Stimulated activated CD4-positive, alpha-beta T cell treated with anti-CD3 and anti-CD28 coated beads, Interleukin-1b, Interleukin-23, amount 100 ng/mL, for 24 hours (primary cell): ENCODE results near the gene EFEMP1.
"Not testable (repeated sequence)": the region's sequence is repeated elsewhere in the genome, so short reads cannot be mapped to it uniquely, and the experiment has no call there.

Source experiments
- DNase-seq, 4 experiments: peaks; one replicate each; pipeline ENCODE4 v3.0.0-alpha.2; 2020; ENCODE audit warnings: low read depth in 4 of 4, low spot score in 1 of 4

Gene EFEMP1

DNA sequence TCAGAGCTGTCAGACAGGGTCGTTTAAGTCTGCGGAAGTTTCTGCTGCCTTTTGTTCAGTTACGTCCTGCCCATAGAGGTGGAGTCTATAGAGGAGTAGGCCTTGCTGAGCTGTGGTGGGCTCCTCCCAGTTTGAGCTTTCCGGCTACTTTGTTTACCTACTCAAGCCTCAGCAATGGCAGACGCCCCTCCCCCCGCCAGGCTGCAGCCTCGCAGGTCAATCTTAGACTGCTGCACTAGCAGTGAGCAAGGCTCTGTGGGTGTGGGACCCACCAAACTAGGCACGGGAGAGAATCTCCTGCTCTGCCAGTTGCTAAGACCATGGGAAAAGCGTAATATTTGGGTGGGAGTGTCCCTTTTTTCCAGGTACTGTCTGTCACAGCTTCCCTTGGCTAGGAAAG lies 86.5 kb downstream of the EFEMP1 start:
- no peak for DNase-seq

DNA sequence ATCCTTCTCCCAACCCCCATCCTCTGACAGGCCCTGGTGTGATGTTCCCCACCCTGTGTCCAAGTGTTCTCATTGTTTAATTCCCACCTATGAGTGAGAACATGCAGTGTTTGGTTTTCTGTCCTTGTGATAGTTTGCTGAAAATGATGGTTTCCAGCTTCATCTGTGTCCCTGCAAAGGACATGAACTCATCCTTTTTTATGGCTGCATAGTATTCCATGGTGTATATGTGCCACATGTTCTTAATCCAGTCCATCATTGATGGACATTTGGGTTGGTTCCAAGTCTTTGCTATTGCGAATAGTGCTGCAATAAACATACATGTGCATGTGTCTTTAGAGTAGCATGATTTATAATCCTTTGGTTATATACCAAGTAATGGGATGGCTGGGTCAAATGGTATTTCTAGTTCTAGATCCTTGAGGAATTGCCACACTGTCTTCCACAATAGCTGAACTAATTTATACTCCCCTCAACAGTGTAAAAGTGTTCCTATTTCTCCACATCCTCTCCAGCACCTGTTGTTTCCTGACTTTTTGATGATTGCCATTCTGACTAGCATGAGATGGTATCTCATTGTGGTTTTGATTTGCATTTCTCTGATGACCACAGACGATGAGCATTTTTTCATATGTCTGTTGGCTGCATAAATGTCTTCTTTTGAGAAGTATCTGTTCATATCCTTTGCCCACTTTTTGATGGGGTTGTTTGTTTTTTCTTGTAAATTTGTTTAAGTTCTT lies 91.7 kb downstream of the EFEMP1 start:
- not testable (repeated sequence) for DNase-seq

DNA sequence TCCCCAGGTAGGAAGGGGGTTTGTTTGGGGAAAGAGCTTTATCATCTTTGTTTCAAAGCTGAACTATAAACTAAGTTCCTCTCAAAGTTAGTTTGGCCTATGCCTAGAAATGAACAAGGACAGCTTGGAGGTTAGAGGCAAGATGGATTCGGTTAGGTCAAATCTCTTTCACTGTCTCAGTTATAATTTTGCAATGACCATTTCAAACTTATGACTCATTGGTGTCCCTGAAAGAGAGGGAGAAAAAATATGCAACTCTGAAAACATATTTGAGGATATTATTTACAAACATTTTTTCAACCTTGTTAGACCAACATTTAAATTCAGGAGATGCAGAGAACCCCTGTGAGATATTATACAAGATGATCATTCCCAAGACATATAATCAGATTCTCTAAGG lies 95.7 kb downstream of the EFEMP1 start:
- DNase-seq = no peak

DNA sequence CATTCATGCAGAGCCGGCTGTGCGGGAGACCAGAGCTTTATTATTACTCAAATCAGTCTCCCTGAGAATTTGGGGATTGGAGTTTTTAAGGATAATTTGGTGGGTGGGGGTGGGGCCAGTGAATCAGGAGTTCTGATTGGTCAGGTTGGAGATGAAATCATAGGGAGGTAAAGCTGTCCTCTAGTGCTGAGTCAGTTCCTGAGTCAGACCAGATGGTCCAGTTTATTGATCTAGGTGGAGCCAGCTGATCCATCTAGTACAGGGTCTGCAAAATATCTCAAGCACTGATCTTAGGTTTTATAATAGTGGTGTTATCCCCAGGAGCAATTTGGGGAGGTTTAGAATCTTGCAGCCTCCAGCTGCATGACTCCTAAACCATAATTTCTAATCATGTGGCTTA lies 96.2 kb downstream of the EFEMP1 start:
- DNase-seq = not testable (repeated sequence)

DNA sequence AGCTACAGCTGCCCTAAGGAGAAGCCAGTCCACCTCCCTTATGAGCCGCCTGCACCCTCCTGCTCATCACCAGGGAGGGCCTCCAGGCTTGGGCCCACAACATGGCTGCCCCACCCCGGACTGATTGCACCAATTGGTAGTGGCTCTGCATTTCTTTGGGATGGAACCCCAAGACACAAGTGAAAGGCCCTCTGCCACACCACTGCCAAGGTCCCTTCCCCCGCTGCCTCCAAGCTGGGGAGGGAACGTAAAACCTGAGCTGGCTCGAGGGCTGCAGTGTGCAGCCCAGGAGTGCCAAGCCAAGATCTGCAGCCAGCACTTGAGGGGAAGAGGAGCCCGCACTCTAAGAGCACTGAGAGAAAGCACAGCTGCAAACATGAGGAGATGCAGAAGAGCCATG lies 97.3 kb downstream of the EFEMP1 start:
- no peak for DNase-seq

DNA sequence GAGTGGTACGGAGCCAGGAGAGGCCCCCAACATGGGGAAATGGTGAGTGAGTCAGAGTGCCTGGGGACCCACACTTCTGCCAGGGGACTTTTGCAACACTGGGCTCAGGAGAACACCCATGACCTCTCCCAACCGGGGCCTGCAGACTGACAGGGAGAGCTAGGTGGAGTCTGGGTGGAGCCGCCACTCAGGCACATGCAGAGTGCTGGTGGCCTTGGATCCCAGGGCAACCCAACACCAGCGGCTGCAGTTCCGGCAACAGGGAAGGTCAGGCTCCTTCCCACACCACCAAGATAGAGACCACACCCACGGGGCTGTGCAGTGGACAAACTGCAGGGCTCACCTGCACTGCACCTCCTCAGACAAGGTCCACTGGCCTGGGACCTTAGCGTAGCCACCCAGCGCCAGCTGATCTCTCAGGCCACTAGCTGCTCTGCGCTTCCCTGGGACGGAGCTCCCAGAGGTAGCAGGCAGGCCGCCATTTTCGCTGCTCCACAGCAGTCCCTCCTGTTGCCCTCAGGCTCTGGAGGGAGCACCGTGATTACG lies 99.0 kb downstream of the EFEMP1 start:
- no peak for DNase-seq
